Measurements from ENCODE around the gene OAS2. TPM values are rescaled to one million over a fixed set of nuclear protein-coding genes. Genes with fewer than 3 reads are reported as not detected.

OAS2 gene
- total and polyA plus RNA-seq, 10 of the 15 experiments (the other 5 are each of a cell fraction or from before 2014, with no cell fraction given): 32.4 to 290 (median 90.2) TPM

DNA sequence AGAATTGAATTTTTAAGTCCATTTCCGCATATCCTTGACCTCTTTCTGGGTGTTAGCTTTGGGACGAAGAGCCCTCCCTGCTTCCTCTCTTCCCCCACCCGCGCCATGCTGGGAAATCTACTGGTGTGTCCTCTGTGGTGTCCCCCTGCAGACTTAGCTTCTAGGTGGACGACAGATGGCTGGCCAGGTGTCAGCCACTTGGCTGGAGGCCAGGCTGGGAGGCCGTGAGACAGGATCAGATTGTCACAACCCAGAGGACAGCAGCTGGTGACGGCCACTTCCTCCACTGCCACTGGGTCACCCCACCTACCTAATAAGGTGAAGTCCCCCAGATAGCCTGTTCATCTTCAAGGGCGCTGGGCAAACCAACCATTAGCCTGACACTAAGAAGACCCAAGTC is 64.9 kb downstream of the OAS2 start:
- FAIRE-seq (no peak), ATAC-seq (no peak), DNase-seq (ENCODE audit: low read depth, low spot score) (no peak)
- CTCF ChIA-PET: interaction anchor here (0.6 to 1.7 kb wide), 3 partner anchors 49 to 118 kb away, joined by 3 to 6 read pairs (median 4); no protein-coding TSS in a partner anchor
- no peak overlapping the region for H3K27ac ChIP-seq (ENCODE audit: control insufficient read depth, insufficient read depth)
- H3K36me3 ChIP-seq (ENCODE audit: control insufficient read depth in 2 of 2, insufficient read depth in 2 of 2, low read length in 1 of 2): no peaks in the 10 kb centered on the region
- no peaks in the 10 kb centered on the region for H3K9me3 ChIP-seq (replicated peaks; ENCODE audit: control insufficient read depth, insufficient read depth, low read length)
- 53% methylated on average over 8 of the region's 8 CpGs for WGBS (ENCODE audit: insufficient coverage, insufficient replicate concordance, low lambda C conversion rate, missing lambda C conversion rate)
- no peak overlapping the region for H3K4me2 ChIP-seq (ENCODE audit: control insufficient read depth, insufficient read depth)
- H3K4me1 ChIP-seq (ENCODE audit: control insufficient read depth, insufficient read depth, low read length): no peaks in the 10 kb centered on the region
- intact Hi-C loops (cut with micrococcal nuclease; ENCODE audit: unreplicated experiment): no loop called here
- H3K79me2 ChIP-seq (ENCODE audit: control insufficient read depth, insufficient read depth, low read length): no peaks in the 10 kb centered on the region
- no peak overlapping the region for H2AFZ ChIP-seq (ENCODE audit: control insufficient read depth, low read depth, low read length)
- no peaks in the 10 kb centered on the region for H4K20me1 ChIP-seq (ENCODE audit: control insufficient read depth, insufficient read depth)
- no peaks in the 10 kb centered on the region for H3K27me3 ChIP-seq (replicated peaks in 1 of 2; ENCODE audit: control insufficient read depth in 2 of 2, insufficient read depth in 2 of 2, low read length in 1 of 2)
- BruUV-seq (replicated peaks): no TSS peak
- SMC1A ChIA-PET (ENCODE audit: uncharacterized antibody, unreplicated experiment): interaction anchor here (1.6 kb wide), 1 partner anchor 66 kb away, joined by 3 read pairs; the partner anchor contains the start of gene OAS2
- POLR2A ChIA-PET: interaction anchor here (1.4 kb wide), 1 partner anchor 135 kb away, joined by 3 read pairs; no protein-coding TSS in a partner anchor
- no peak overlapping the region for H3K4me3 ChIP-seq
- RAD21 ChIA-PET (ENCODE audit: unreplicated experiment): interaction anchor here (1.0 kb wide), 1 partner anchor 50 kb away, joined by 3 read pairs; no protein-coding TSS in a partner anchor
- no peak overlapping the region for H3K9ac ChIP-seq (ENCODE audit: control insufficient read depth, insufficient read depth, low read length)
- in situ Hi-C loops (cut with MboI): loop anchor here (10.0 kb wide), 1 partner anchor 52 kb away; no protein-coding TSS in a partner anchor
- TF ChIP-seq ZSCAN29 (IDR thresholded peaks at IDR 0.05) (no peak), NR2C2 (IDR thresholded peaks at IDR 0.05; ENCODE audit: borderline replicate concordance, control insufficient read depth, insufficient read length, low read depth) (no peak), MEF2A (IDR thresholded peaks at IDR 0.05; ENCODE audit: insufficient read depth, low read depth, low read length) (no peak), ESRRA (IDR thresholded peaks at IDR 0.05; ENCODE audit: low read length) (no peak), TBL1XR1 (IDR thresholded peaks at IDR 0.05; ENCODE audit: low read depth, low read length) (no peak), YY1 (IDR thresholded peaks at IDR 0.05; ENCODE audit: low read depth, low read length) (no peak), EP300 (IDR thresholded peaks at IDR 0.05; ENCODE audit: borderline replicate concordance in 1 of 2, control insufficient read depth in 1 of 2, low read depth in 2 of 2, low read length in 2 of 2) (no peak), BHLHE40 (IDR thresholded peaks at IDR 0.05; ENCODE audit: borderline replicate concordance in 1 of 2, low read depth in 2 of 2, low read length in 1 of 2) (no peak)
- TF ChIP-seq, protein P1, sequence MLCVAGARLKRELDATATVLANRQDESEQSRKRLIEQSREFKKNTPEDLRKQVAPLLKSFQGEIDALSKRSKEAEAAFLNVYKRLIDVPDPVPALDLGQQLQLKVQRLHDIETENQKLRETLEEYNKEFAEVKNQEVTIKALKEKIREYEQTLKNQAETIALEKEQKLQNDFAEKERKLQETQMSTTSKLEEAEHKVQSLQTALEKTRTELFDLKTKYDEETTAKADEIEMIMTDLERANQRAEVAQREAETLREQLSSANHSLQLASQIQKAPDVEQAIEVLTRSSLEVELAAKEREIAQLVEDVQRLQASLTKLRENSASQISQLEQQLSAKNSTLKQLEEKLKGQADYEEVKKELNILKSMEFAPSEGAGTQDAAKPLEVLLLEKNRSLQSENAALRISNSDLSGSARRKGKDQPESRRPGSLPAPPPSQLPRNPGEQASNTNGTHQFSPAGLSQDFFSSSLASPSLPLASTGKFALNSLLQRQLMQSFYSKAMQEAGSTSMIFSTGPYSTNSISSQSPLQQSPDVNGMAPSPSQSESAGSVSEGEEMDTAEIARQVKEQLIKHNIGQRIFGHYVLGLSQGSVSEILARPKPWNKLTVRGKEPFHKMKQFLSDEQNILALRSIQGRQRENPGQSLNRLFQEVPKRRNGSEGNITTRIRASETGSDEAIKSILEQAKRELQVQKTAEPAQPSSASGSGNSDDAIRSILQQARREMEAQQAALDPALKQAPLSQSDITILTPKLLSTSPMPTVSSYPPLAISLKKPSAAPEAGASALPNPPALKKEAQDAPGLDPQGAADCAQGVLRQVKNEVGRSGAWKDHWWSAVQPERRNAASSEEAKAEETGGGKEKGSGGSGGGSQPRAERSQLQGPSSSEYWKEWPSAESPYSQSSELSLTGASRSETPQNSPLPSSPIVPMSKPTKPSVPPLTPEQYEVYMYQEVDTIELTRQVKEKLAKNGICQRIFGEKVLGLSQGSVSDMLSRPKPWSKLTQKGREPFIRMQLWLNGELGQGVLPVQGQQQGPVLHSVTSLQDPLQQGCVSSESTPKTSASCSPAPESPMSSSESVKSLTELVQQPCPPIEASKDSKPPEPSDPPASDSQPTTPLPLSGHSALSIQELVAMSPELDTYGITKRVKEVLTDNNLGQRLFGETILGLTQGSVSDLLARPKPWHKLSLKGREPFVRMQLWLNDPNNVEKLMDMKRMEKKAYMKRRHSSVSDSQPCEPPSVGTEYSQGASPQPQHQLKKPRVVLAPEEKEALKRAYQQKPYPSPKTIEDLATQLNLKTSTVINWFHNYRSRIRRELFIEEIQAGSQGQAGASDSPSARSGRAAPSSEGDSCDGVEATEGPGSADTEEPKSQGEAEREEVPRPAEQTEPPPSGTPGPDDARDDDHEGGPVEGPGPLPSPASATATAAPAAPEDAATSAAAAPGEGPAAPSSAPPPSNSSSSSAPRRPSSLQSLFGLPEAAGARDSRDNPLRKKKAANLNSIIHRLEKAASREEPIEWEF (IDR thresholded peaks at IDR 0.05; ENCODE audit: insufficient replicate concordance, low read depth, low read length): no peak
- TF ChIP-seq, protein P2, sequence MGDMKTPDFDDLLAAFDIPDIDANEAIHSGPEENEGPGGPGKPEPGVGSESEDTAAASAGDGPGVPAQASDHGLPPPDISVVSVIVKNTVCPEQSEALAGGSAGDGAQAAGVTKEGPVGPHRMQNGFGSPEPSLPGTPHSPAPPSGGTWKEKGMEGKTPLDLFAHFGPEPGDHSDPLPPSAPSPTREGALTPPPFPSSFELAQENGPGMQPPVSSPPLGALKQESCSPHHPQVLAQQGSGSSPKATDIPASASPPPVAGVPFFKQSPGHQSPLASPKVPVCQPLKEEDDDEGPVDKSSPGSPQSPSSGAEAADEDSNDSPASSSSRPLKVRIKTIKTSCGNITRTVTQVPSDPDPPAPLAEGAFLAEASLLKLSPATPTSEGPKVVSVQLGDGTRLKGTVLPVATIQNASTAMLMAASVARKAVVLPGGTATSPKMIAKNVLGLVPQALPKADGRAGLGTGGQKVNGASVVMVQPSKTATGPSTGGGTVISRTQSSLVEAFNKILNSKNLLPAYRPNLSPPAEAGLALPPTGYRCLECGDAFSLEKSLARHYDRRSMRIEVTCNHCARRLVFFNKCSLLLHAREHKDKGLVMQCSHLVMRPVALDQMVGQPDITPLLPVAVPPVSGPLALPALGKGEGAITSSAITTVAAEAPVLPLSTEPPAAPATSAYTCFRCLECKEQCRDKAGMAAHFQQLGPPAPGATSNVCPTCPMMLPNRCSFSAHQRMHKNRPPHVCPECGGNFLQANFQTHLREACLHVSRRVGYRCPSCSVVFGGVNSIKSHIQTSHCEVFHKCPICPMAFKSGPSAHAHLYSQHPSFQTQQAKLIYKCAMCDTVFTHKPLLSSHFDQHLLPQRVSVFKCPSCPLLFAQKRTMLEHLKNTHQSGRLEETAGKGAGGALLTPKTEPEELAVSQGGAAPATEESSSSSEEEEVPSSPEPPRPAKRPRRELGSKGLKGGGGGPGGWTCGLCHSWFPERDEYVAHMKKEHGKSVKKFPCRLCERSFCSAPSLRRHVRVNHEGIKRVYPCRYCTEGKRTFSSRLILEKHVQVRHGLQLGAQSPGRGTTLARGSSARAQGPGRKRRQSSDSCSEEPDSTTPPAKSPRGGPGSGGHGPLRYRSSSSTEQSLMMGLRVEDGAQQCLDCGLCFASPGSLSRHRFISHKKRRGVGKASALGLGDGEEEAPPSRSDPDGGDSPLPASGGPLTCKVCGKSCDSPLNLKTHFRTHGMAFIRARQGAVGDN (IDR thresholded peaks at IDR 0.05): no peak
- TF ChIP-seq, protein P3, sequence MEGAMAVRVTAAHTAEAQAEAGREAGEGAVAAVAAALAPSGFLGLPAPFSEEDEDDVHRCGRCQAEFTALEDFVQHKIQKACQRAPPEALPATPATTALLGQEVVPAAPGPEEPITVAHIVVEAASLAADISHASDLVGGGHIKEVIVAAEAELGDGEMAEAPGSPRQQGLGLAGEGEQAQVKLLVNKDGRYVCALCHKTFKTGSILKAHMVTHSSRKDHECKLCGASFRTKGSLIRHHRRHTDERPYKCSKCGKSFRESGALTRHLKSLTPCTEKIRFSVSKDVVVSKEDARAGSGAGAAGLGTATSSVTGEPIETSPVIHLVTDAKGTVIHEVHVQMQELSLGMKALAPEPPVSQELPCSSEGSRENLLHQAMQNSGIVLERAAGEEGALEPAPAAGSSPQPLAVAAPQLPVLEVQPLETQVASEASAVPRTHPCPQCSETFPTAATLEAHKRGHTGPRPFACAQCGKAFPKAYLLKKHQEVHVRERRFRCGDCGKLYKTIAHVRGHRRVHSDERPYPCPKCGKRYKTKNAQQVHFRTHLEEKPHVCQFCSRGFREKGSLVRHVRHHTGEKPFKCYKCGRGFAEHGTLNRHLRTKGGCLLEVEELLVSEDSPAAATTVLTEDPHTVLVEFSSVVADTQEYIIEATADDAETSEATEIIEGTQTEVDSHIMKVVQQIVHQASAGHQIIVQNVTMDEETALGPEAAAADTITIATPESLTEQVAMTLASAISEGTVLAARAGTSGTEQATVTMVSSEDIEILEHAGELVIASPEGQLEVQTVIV (IDR thresholded peaks at IDR 0.05; ENCODE audit: borderline replicate concordance, partially characterized antibody): no peak
